Epithelial cell of esophagus (primary cell): ENCODE data around the gene CNN2.

ENCODE experiments used
- DNase-seq: peaks from one replicate; pipeline ENCODE4 v3.0.0; 2010; ENCODE audit warnings: low read depth
- H3K4me3 ChIP-seq: 2 replicates; pipeline ENCODE4 v1.5.1; 2011; ENCODE audit warnings: mild to moderate bottlenecking, low read length, control low read depth
- CTCF ChIP-seq: IDR thresholded peaks from 2 replicates; pipeline ENCODE4 v1.5.1; 2011; ENCODE audit warnings: low read depth, mild to moderate bottlenecking, low read length, control low read depth, inconsistent platforms; ENCODE audit not compliant: insufficient read depth; ENCODE audit errors: missing control alignments

The CNN2 gene

GRCh38 chr19:1028062-1028926, 1.9 kb downstream of the CNN2 start:
- H3K4me3 ChIP-seq, result peak overlapping the region; percentile 97
- DNase-seq, result peak; percentile 92
- no peak for TF ChIP-seq CTCF

GRCh38 chr19:1032264-1032867, 6.0 kb downstream of the CNN2 start:
- no peak for TF ChIP-seq CTCF
- DNase-seq, result no peak
- H3K4me3 ChIP-seq, result no peak overlapping the region

GRCh38 chr19:1035998-1036621, 9.7 kb downstream of the CNN2 start:
- TF ChIP-seq CTCF, result no peak
- no peak overlapping the region for H3K4me3 ChIP-seq
- no peak for DNase-seq

GRCh38 chr19:1037621-1038064, 11.2 kb downstream of the CNN2 start:
- no peak for DNase-seq
- H3K4me3 ChIP-seq, result no peak overlapping the region
- TF ChIP-seq CTCF, result no peak

GRCh38 chr19:1038978-1039645, 12.7 kb downstream of the CNN2 start:
- H3K4me3 ChIP-seq, result no peak overlapping the region
- peak; percentile 21 for DNase-seq
- no peak for TF ChIP-seq CTCF

- peak; percentile 99 for DNase-seq
- TF ChIP-seq CTCF, result no peak
- peak within 1 kb of the TSS; percentile 75 for H3K4me3 ChIP-seq
These were observed 13.5 kb downstream of the CNN2 start, which contains the start of gene ABCA7 for GRCh38 chr19:1039646-1040475. Gene ABCA7, plus strand, starts transcription at chr19:1040107. Its CDS starts 1,255 bp downstream, at chr19:1041362.
